ENCODE results near the gene HECA.

The HECA gene

DNA sequence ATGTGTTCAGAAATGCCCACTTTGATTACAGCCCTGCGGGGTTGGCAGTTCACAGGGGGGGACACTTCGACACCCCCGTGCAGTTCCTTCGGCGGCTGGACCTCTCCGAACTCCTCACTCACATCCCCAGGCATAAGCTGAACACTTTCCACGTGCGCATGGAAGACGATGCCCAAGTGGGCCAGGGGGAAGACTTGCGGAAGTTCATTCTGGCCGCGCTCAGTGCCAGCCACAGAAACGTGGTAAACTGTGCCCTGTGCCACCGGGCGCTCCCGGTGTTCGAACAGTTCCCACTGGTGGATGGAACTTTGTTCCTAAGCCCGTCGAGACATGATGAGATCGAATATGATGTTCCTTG is 32.1 kb downstream of the HECA start:
- Histone ChIP-seq H3K27me3 (ENCODE audit: control insufficient read depth in 2 of 2, insufficient read depth in 2 of 2, low read length in 2 of 2) (no peaks in the 10 kb centered on the region), H3K4me1 (ENCODE audit: control insufficient read depth in 2 of 2, insufficient read depth in 2 of 2, low read length in 2 of 2) (peaks cover 7 to 9% of the 10 kb centered on the region in 2 donors), H3K27ac (ENCODE audit: low read depth in 2 of 2, low read length in 2 of 2) (no peak overlapping the region), H3K9ac (ENCODE audit: low read depth in 1 of 2, low read length in 2 of 2) (no peak overlapping the region), H3K4me3 (ENCODE audit: low read length in 2 of 2) (no peak overlapping the region), H3K9me3 (ENCODE audit: control insufficient read depth in 2 of 2, low read length in 2 of 2) (no peaks in the 10 kb centered on the region), H3K36me3 (ENCODE audit: control insufficient read depth in 2 of 2, insufficient read depth in 2 of 2, low read length in 2 of 2) (peaks cover 13 to 15% of the 10 kb centered on the region in 2 donors)

DNA sequence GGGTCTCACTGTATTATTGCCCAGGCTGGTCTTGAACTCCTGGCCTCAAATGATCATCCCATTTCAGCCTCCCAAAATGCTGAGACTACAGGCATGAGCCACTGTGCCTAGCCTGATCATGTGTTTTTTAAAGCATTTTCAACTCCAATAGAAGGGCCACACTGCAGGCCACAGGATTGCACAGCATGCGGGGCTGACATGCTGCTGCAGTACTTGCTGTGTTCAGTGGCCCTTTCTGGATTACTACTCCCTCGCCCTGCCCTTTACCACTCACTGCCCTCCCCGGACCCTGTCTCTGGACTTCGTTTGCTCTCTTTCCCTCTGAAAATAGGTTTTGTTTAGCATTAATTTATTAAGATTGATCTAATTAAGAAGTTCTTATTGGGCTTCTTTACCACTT is 37.3 kb downstream of the HECA start:
- H3K9ac ChIP-seq (ENCODE audit: low read depth in 1 of 2, low read length in 2 of 2): no peak overlapping the region
- no peak overlapping the region for H3K4me3 ChIP-seq (ENCODE audit: low read length in 2 of 2)
- peaks cover 23 to 28% of the 10 kb centered on the region in 2 donors for H3K36me3 ChIP-seq (ENCODE audit: control insufficient read depth in 2 of 2, insufficient read depth in 2 of 2, low read length in 2 of 2)
- no peaks in the 10 kb centered on the region for H3K27me3 ChIP-seq (ENCODE audit: control insufficient read depth in 2 of 2, insufficient read depth in 2 of 2, low read length in 2 of 2)
- H3K27ac ChIP-seq (ENCODE audit: low read depth in 2 of 2, low read length in 2 of 2): no peak overlapping the region
- H3K9me3 ChIP-seq (ENCODE audit: control insufficient read depth in 2 of 2, low read length in 2 of 2): no peaks in the 10 kb centered on the region
- no peaks in the 10 kb centered on the region for H3K4me1 ChIP-seq (ENCODE audit: control insufficient read depth in 2 of 2, insufficient read depth in 2 of 2, low read length in 2 of 2)

DNA sequence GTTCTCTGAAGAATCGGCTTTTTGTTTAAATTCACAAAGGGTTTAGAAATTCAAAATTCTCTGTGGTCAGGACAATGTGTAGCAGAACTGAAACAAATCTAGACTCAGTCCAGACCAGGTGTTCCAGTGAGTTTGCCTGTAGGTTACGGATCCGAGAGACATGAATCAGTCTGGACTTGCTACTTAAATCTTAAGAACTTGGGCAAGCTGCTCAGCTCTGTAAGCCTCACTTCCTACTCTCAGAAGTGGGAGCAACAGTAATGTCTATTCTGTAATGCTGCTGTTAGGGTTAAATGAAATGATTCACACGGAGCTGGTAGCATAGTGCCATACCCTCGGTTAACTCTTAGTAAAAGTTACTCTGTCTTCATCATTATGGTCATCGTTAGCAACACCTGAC is 37.7 kb downstream of the HECA start:
- Histone ChIP-seq H3K27me3 (ENCODE audit: control insufficient read depth in 2 of 2, insufficient read depth in 2 of 2, low read length in 2 of 2) (no peaks in the 10 kb centered on the region), H3K9me3 (ENCODE audit: control insufficient read depth in 2 of 2, low read length in 2 of 2) (no peaks in the 10 kb centered on the region), H3K9ac (ENCODE audit: low read depth in 1 of 2, low read length in 2 of 2) (no peak overlapping the region), H3K4me1 (ENCODE audit: control insufficient read depth in 2 of 2, insufficient read depth in 2 of 2, low read length in 2 of 2) (no peaks in the 10 kb centered on the region), H3K36me3 (ENCODE audit: control insufficient read depth in 2 of 2, insufficient read depth in 2 of 2, low read length in 2 of 2) (peaks cover 25 to 30% of the 10 kb centered on the region in 2 donors), H3K4me3 (ENCODE audit: low read length in 2 of 2) (no peak overlapping the region), H3K27ac (ENCODE audit: low read depth in 2 of 2, low read length in 2 of 2) (no peak overlapping the region)

DNA sequence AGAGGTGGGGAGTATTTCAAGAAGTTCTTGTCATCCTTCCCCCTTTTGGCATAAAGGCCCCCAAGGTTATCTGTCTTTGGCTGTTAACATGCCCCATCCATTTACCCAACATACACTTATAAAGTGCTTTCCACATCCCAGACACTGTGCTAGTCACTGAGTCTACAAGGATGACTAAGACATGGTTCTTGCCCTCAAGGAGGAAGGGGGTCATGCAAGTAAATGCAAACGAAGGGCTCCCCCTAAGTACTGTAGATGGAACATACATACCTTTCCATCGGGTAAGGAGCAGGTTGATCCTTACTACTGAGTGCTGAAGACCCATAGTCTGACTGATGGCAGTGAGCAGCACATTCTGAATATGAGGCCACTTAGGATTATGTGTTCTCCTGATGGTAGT is 38.3 kb downstream of the HECA start:
- H3K9ac ChIP-seq (ENCODE audit: low read depth in 1 of 2, low read length in 2 of 2): no peak overlapping the region
- H3K4me1 ChIP-seq (ENCODE audit: control insufficient read depth in 2 of 2, insufficient read depth in 2 of 2, low read length in 2 of 2): no peaks in the 10 kb centered on the region

DNA sequence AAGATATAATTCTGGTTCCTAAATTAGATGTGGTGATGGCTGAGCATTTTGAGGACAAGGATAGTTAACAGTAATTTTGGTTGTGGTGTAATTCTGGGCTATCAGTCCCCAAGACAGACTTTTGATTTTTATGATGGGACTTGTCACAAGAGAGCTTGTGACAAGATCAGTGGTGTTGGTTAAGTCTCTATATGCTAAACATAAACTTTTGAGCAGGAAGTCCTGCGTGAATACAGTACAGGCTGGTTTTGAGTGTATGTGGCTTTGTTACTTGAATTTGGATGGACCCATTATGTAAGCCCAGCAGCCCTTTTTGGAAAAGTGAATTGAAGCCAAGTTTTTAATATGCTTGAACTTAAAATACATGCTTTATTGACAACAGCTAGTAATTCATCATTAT is 38.9 kb downstream of the HECA start:
- H3K4me1 ChIP-seq (ENCODE audit: control insufficient read depth in 2 of 2, insufficient read depth in 2 of 2, low read length in 2 of 2): no peaks in the 10 kb centered on the region
- H3K9ac ChIP-seq (ENCODE audit: low read depth in 1 of 2, low read length in 2 of 2): no peak overlapping the region
- no peak overlapping the region for H3K27ac ChIP-seq (ENCODE audit: low read depth in 2 of 2, low read length in 2 of 2)
- H3K4me3 ChIP-seq (ENCODE audit: low read length in 2 of 2): no peak overlapping the region
- peaks cover 32 to 33% of the 10 kb centered on the region in 2 donors for H3K36me3 ChIP-seq (ENCODE audit: control insufficient read depth in 2 of 2, insufficient read depth in 2 of 2, low read length in 2 of 2)
- H3K27me3 ChIP-seq (ENCODE audit: control insufficient read depth in 2 of 2, insufficient read depth in 2 of 2, low read length in 2 of 2): no peaks in the 10 kb centered on the region
- H3K9me3 ChIP-seq (ENCODE audit: control insufficient read depth in 2 of 2, low read length in 2 of 2): no peaks in the 10 kb centered on the region

More for the DNA sequence above, 38.3 kb downstream of the HECA start:
- no peak overlapping the region for H3K27ac ChIP-seq (ENCODE audit: low read depth in 2 of 2, low read length in 2 of 2)
- H3K9me3 ChIP-seq (ENCODE audit: control insufficient read depth in 2 of 2, low read length in 2 of 2): no peaks in the 10 kb centered on the region
- H3K27me3 ChIP-seq (ENCODE audit: control insufficient read depth in 2 of 2, insufficient read depth in 2 of 2, low read length in 2 of 2): no peaks in the 10 kb centered on the region
- peaks cover 31 to 32% of the 10 kb centered on the region in 2 donors for H3K36me3 ChIP-seq (ENCODE audit: control insufficient read depth in 2 of 2, insufficient read depth in 2 of 2, low read length in 2 of 2)
- no peak overlapping the region for H3K4me3 ChIP-seq (ENCODE audit: low read length in 2 of 2)

DNA sequence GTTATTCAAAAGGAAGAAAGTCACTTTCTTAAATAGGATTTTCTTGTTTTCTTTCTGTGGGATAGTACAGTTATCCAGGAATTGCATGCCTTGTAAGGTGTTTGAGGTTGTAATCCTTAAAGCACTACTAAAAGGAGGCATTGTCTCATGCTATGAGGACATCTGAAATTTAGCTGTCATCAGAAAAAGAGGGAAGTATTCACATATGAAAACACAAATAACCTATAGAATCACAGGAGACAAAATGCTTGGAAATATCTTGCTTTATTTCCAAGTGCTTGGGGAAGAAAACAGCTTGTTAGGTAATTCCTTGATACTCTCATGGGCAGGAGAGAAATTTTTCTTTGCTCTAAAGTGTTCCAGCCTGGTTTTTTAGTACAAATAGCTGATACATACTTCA is 40.1 kb downstream of the HECA start:
- H3K27me3 ChIP-seq (ENCODE audit: control insufficient read depth in 2 of 2, insufficient read depth in 2 of 2, low read length in 2 of 2): no peaks in the 10 kb centered on the region
- no peak overlapping the region for H3K27ac ChIP-seq (ENCODE audit: low read depth in 2 of 2, low read length in 2 of 2)
- no peaks in the 10 kb centered on the region for H3K4me1 ChIP-seq (ENCODE audit: control insufficient read depth in 2 of 2, insufficient read depth in 2 of 2, low read length in 2 of 2)
- H3K4me3 ChIP-seq (ENCODE audit: low read length in 2 of 2): no peak overlapping the region
- no peak overlapping the region for H3K9ac ChIP-seq (ENCODE audit: low read depth in 1 of 2, low read length in 2 of 2)
- H3K9me3 ChIP-seq (ENCODE audit: control insufficient read depth in 2 of 2, low read length in 2 of 2): no peaks in the 10 kb centered on the region
- H3K36me3 ChIP-seq (ENCODE audit: control insufficient read depth in 2 of 2, insufficient read depth in 2 of 2, low read length in 2 of 2): peaks cover 32 to 40% of the 10 kb centered on the region in 2 donors

DNA sequence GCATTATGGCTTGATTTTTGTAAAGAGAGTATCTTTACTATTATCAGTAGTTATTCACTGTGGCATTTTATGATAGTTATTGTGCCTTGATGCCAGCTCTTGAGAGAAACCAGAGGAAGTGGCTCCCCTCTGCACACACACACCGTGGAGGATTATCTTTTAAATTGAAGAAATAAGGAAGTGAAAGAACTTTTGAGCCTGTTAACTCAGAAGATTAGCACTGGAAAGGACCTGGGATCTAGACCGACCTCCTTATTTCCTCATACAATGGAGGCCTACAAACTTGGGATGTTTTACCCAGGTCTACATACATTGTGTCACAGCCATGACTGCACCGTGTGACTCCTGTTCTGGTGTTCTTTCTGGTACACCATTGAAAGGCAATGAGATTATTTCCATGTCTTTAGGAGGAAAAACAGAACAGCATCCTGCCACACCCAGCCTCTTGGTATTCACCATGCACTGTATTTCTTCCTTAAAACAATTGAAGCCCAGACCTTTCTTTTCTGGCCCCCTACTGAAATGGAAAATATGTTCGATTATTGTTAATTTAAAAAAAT is 40.6 kb downstream of the HECA start:
- Histone ChIP-seq H3K27ac (ENCODE audit: low read depth in 2 of 2, low read length in 2 of 2) (no peak overlapping the region), H3K4me1 (ENCODE audit: control insufficient read depth in 2 of 2, insufficient read depth in 2 of 2, low read length in 2 of 2) (no peaks in the 10 kb centered on the region), H3K4me3 (ENCODE audit: low read length in 2 of 2) (no peak overlapping the region), H3K9ac (ENCODE audit: low read depth in 1 of 2, low read length in 2 of 2) (no peak overlapping the region), H3K27me3 (ENCODE audit: control insufficient read depth in 2 of 2, insufficient read depth in 2 of 2, low read length in 2 of 2) (no peaks in the 10 kb centered on the region), H3K36me3 (ENCODE audit: control insufficient read depth in 2 of 2, insufficient read depth in 2 of 2, low read length in 2 of 2) (peaks cover 36 to 45% of the 10 kb centered on the region in 2 donors), H3K9me3 (ENCODE audit: control insufficient read depth in 2 of 2, low read length in 2 of 2) (no peaks in the 10 kb centered on the region)

DNA sequence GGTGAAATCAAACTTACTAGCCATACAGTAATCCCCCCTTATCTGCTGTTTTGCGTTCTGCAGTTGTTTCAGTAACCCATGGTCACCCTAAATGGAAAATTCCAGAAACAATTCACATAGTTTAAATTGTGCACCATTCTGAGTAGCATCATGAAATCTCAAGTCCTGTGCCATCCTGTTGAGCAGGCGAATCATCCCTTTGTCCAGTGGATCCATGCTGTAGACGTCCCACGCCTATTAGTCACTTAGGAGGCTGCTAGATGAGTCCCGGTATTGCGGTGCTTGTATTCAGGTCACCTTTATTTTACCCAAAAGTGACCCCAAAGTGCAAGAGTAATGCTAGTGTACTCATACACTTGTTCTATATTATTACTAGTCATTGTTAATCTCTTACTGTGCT is 46.4 kb downstream of the HECA start:
- Histone ChIP-seq H3K36me3 (ENCODE audit: control insufficient read depth in 2 of 2, insufficient read depth in 2 of 2, low read length in 2 of 2) (peaks cover 21 to 42% of the 10 kb centered on the region in 2 donors), H3K27ac (ENCODE audit: low read depth in 2 of 2, low read length in 2 of 2) (no peak overlapping the region), H3K4me3 (ENCODE audit: low read length in 2 of 2) (no peak overlapping the region), H3K9ac (ENCODE audit: low read depth in 1 of 2, low read length in 2 of 2) (no peak overlapping the region), H3K27me3 (ENCODE audit: control insufficient read depth in 2 of 2, insufficient read depth in 2 of 2, low read length in 2 of 2) (no peaks in the 10 kb centered on the region), H3K9me3 (ENCODE audit: control insufficient read depth in 2 of 2, low read length in 2 of 2) (no peaks in the 10 kb centered on the region), H3K4me1 (ENCODE audit: control insufficient read depth in 2 of 2, insufficient read depth in 2 of 2, low read length in 2 of 2) (no peaks in the 10 kb centered on the region)

DNA sequence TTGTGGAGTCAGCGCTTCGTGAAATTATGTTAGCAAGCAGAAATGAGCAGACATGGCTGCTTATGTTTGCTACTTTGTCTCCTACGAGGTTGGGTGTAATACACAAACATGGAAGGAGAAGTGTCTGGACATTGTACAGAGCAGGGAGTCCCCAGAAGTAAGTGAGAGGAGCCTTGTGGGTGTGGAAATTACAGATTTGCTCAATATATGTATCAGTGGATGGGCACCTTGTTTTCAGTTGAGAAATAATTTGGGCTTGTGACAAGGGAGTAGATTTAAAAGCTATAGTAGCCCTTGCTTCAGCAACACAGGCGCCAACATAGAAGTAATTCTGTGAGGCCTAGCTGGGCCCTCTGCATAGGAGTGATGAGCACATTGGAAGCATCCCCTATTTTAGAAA is 49.2 kb downstream of the HECA start:
- H3K9ac ChIP-seq (ENCODE audit: low read depth in 1 of 2, low read length in 2 of 2): no peak overlapping the region
- no peaks in the 10 kb centered on the region for H3K4me1 ChIP-seq (ENCODE audit: control insufficient read depth in 2 of 2, insufficient read depth in 2 of 2, low read length in 2 of 2)
- no peaks in the 10 kb centered on the region for H3K9me3 ChIP-seq (ENCODE audit: control insufficient read depth in 2 of 2, low read length in 2 of 2)
- peaks cover 9 to 20% of the 10 kb centered on the region in 2 donors for H3K36me3 ChIP-seq (ENCODE audit: control insufficient read depth in 2 of 2, insufficient read depth in 2 of 2, low read length in 2 of 2)
- H3K4me3 ChIP-seq (ENCODE audit: low read length in 2 of 2): no peak overlapping the region
- no peak overlapping the region for H3K27ac ChIP-seq (ENCODE audit: low read depth in 2 of 2, low read length in 2 of 2)
- H3K27me3 ChIP-seq (ENCODE audit: control insufficient read depth in 2 of 2, insufficient read depth in 2 of 2, low read length in 2 of 2): no peaks in the 10 kb centered on the region

DNA sequence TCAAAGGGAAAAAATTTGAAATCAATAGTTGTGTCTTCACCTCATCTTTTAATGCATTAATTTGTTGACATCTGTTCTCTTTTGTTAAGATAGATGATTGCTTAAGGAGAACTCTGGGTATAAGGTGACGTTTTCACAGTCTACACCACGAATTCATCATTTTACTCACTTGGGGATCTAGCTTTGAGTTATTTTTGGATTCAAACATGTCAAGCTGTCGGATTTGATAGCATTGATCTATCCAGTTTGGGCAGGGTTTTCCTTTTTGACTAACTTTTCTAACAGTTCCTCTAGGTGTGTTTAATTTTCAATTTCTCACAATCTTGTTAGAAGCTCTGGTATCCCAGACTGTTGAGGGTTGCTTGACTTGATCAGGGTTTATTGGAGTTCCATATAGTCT is 49.6 kb downstream of the HECA start:
- peaks cover 9 to 17% of the 10 kb centered on the region in 2 donors for H3K36me3 ChIP-seq (ENCODE audit: control insufficient read depth in 2 of 2, insufficient read depth in 2 of 2, low read length in 2 of 2)

DNA sequence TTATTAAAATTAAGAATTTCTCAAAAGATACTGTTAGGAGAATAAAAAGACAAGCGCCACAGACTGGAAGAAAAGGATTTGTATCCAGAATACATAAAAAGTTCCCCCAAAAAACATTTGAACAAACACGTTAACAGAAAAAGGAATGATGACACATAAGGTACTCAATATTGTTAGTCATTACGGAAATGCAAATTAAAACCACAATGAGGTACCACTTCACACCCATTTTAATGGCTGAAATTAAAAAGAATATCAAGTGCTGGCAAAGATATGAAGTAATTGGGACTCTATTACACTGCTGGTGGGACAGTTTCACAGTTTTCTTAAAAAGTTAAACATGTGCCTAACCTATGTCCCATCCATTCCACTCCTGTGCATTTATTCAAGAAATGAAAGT is 51.4 kb downstream of the HECA start:
- peaks cover 1 to 3% of the 10 kb centered on the region in 2 donors for H3K36me3 ChIP-seq (ENCODE audit: control insufficient read depth in 2 of 2, insufficient read depth in 2 of 2, low read length in 2 of 2)
- no peaks in the 10 kb centered on the region for H3K27me3 ChIP-seq (ENCODE audit: control insufficient read depth in 2 of 2, insufficient read depth in 2 of 2, low read length in 2 of 2)
- H3K9ac ChIP-seq (ENCODE audit: low read depth in 1 of 2, low read length in 2 of 2): no peak overlapping the region
- H3K4me3 ChIP-seq (ENCODE audit: low read length in 2 of 2): no peak overlapping the region
- no peaks in the 10 kb centered on the region for H3K4me1 ChIP-seq (ENCODE audit: control insufficient read depth in 2 of 2, insufficient read depth in 2 of 2, low read length in 2 of 2)
- H3K27ac ChIP-seq (ENCODE audit: low read depth in 2 of 2, low read length in 2 of 2): no peak overlapping the region
- no peaks in the 10 kb centered on the region for H3K9me3 ChIP-seq (ENCODE audit: control insufficient read depth in 2 of 2, low read length in 2 of 2)

More for the DNA sequence above, 49.6 kb downstream of the HECA start:
- Histone ChIP-seq H3K9ac (ENCODE audit: low read depth in 1 of 2, low read length in 2 of 2) (no peak overlapping the region), H3K27ac (ENCODE audit: low read depth in 2 of 2, low read length in 2 of 2) (no peak overlapping the region), H3K27me3 (ENCODE audit: control insufficient read depth in 2 of 2, insufficient read depth in 2 of 2, low read length in 2 of 2) (no peaks in the 10 kb centered on the region), H3K9me3 (ENCODE audit: control insufficient read depth in 2 of 2, low read length in 2 of 2) (no peaks in the 10 kb centered on the region), H3K4me1 (ENCODE audit: control insufficient read depth in 2 of 2, insufficient read depth in 2 of 2, low read length in 2 of 2) (no peaks in the 10 kb centered on the region), H3K4me3 (ENCODE audit: low read length in 2 of 2) (no peak overlapping the region)
